HEK293 (cell line): Measurements from ENCODE around the gene SBNO2.

Experiments used
- EGR2 ChIP-seq: fragments of 450-650 bp; formaldehyde crosslinking; IDR thresholded peaks from 2 replicates; pipeline ENCODE4 v1.5.1; 2016; ENCODE audit warnings: low read depth, missing biosample characterization, missing genetic modification characterization
- KLF9 ChIP-seq: fragments of 450-650 bp; formaldehyde crosslinking; IDR thresholded peaks from 2 replicates; pipeline ENCODE4 v1.5.1; 2016; ENCODE audit warnings: missing biosample characterization, missing genetic modification characterization, low read depth
- MEIS1 ChIP-seq: sonication (generic); formaldehyde crosslinking; IDR thresholded peaks from 2 replicates; pipeline ENCODE4 v1.8.1; 2022; ENCODE audit warnings: missing genetic modification reagents, mild to moderate bottlenecking, borderline replicate concordance
- ZBTB21 ChIP-seq: fragments of 450-650 bp; formaldehyde crosslinking; IDR thresholded peaks from 2 replicates; pipeline ENCODE4 v1.5.1; 2017; ENCODE audit warnings: missing biosample characterization, missing genetic modification characterization
- ZFP41 ChIP-seq: fragments of 450-650 bp; formaldehyde crosslinking; IDR thresholded peaks from 2 replicates; pipeline ENCODE4 v1.5.1; 2016; ENCODE audit warnings: missing biosample characterization, missing genetic modification characterization, borderline replicate concordance
- ZFP69B ChIP-seq: fragments of 450-650 bp; formaldehyde crosslinking; IDR thresholded peaks from 2 replicates; pipeline ENCODE4 v1.5.1; 2016; ENCODE audit warnings: missing biosample characterization, missing genetic modification characterization
- ZNF132 ChIP-seq: fragments of 450-650 bp; formaldehyde crosslinking; IDR thresholded peaks from 2 replicates; pipeline ENCODE4 v1.5.1; 2017; ENCODE audit warnings: missing biosample characterization, missing genetic modification characterization, borderline replicate concordance
- ZNF266 ChIP-seq: fragments of 450-650 bp; formaldehyde crosslinking; IDR thresholded peaks from 2 replicates; pipeline ENCODE4 v1.5.1; 2016; ENCODE audit warnings: missing biosample characterization, missing genetic modification characterization, low read depth
- ZNF292 ChIP-seq: fragments of 450-650 bp; formaldehyde crosslinking; IDR thresholded peaks from 2 replicates; pipeline ENCODE4 v1.5.1; 2016; ENCODE audit warnings: low read depth, missing biosample characterization, missing genetic modification characterization, borderline replicate concordance
- ZNF530 ChIP-seq: fragments of 450-650 bp; formaldehyde crosslinking; IDR thresholded peaks from 2 replicates; pipeline ENCODE4 v1.5.1; 2016; ENCODE audit warnings: low read depth, missing biosample characterization, missing genetic modification characterization
- ZNF561 ChIP-seq: fragments of 450-650 bp; IDR thresholded peaks from 2 replicates; pipeline ENCODE4 v1.5.1; 2018; ENCODE audit warnings: missing biosample characterization, missing genetic modification characterization, borderline replicate concordance
- ZNF596 ChIP-seq: fragments of 450-650 bp; IDR thresholded peaks from 2 replicates; pipeline ENCODE4 v1.5.0; 2018; ENCODE audit warnings: missing biosample characterization, mild to moderate bottlenecking, missing genetic modification characterization, moderate library complexity
- ZNF629 ChIP-seq: fragments of 450-650 bp; formaldehyde crosslinking; IDR thresholded peaks from 2 replicates; pipeline ENCODE4 v1.5.1; 2017; ENCODE audit warnings: missing biosample characterization, missing genetic modification characterization
- ZNF747 ChIP-seq: fragments of 450-650 bp; formaldehyde crosslinking; IDR thresholded peaks from 2 replicates; pipeline ENCODE4 v1.5.1; 2016; ENCODE audit warnings: missing biosample characterization, missing genetic modification characterization
- ZNF768 ChIP-seq: fragments of 450-650 bp; formaldehyde crosslinking; IDR thresholded peaks from 2 replicates; pipeline ENCODE4 v1.5.1; 2018; ENCODE audit warnings: missing biosample characterization, mild to moderate bottlenecking, missing genetic modification characterization
- ZNF785 ChIP-seq: fragments of 450-650 bp; formaldehyde crosslinking; IDR thresholded peaks from 2 replicates; pipeline ENCODE4 v1.5.1; 2016; ENCODE audit warnings: missing biosample characterization, missing genetic modification characterization
- ZXDB ChIP-seq: fragments of 450-650 bp; formaldehyde crosslinking; IDR thresholded peaks from 2 replicates; pipeline ENCODE4 v1.5.1; 2016; ENCODE audit warnings: missing biosample characterization, missing genetic modification characterization
- TF ChIP-seq, protein P1 (sequence below): fragments of 450-650 bp; formaldehyde crosslinking; IDR thresholded peaks from 2 replicates; pipeline ENCODE4 v1.5.1; 2016; ENCODE audit warnings: missing biosample characterization, missing genetic modification characterization
- TF ChIP-seq, protein P2 (sequence below): fragments of 450-650 bp; formaldehyde crosslinking; IDR thresholded peaks from 2 replicates; pipeline ENCODE4 v1.5.1; 2016; ENCODE audit warnings: missing biosample characterization, missing genetic modification characterization, borderline replicate concordance
- TF ChIP-seq, protein P3 (sequence below): fragments of 450-650 bp; formaldehyde crosslinking; conservative IDR thresholded peaks from 2 replicates; pipeline ENCODE4 v1.5.1; 2016; ENCODE audit warnings: low read depth, missing biosample characterization, missing genetic modification characterization
- TF ChIP-seq, protein P4 (sequence below): fragments of 450-650 bp; formaldehyde crosslinking; IDR thresholded peaks from 2 replicates; pipeline ENCODE4 v1.5.1; 2017; ENCODE audit warnings: missing biosample characterization, missing genetic modification characterization

The SBNO2 gene

DNA sequence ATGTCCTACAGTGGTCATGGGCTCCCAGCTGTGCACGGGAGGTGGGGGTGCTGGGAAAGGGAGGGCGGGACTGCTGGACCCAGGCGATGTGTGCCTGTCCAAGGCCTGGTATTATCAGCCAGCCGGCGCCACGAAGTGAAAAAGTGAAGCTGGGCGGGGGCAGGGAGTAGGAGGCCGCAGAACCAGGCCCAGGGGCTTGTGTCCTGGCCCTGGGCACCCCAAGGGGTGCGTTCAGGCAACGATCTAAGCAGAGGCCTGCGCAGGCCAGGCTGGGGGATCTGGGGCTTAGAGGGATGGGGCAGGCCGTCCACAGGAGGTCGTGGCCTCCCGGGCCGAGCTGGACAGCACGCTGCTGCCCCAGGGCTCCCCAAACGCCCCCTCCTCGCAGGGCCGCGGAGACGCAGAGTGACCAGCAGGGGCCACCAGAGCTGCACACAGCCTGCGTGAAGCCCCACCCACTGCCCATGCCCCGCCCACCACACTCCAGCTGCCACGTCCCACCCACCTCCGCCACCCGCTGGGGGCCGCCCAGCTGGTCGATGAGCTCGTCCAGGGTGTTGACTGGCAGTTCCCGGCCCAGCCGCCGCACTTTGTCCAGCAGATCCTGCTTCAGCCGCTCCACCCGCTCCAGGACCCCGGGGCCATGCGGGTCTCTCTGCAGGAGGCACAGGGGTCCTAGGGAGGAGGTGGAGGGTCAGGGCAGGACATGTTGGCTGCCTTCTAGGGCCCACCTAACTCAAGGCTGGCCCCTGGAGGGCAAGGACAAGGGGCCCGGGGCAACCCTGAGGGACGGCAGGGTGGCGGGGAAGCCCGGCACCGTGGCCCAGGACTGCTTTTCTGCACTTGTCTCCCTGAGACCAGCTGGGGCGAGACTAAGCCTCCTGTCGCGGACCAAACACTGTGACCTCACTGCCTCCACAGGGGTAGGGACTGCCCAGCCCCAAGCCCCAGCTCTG is 60.8 kb downstream of the SBNO2 start (continued):
- TF ChIP-seq ZNF561 (tag by site-specific recombination) (peak; percentile 72; the same call in 1 of the 2 replicates), ZNF629 (tag by site-specific recombination) (peak; percentile 53), ZNF596 (no peak), ZNF785 (tag by site-specific recombination) (no peak), ZNF292 (tag by site-specific recombination) (no peak), ZNF132 (tag by site-specific recombination) (no peak), ZNF266 (tag by site-specific recombination) (no peak), EGR2 (tag by site-specific recombination) (peak; percentile 93), ZNF530 (tag by site-specific recombination) (no peak), KLF9 (tag by site-specific recombination) (peak; percentile 99), ZNF747 (tag by site-specific recombination) (no peak), ZXDB (tag by site-specific recombination) (peak; percentile 70), ZFP69B (tag by site-specific recombination) (peak; percentile 33; the same call in 1 of the 2 replicates), ZBTB21 (tag by site-specific recombination) (0 out of 2 replicates have a peak, but pooled peaks have one; percentile 23), ZNF768 (tag by site-specific recombination) (no peak), MEIS1 (CRISPR knock-in tag) (no peak), ZFP41 (tag by site-specific recombination) (no peak)
- TF ChIP-seq, protein P1, sequence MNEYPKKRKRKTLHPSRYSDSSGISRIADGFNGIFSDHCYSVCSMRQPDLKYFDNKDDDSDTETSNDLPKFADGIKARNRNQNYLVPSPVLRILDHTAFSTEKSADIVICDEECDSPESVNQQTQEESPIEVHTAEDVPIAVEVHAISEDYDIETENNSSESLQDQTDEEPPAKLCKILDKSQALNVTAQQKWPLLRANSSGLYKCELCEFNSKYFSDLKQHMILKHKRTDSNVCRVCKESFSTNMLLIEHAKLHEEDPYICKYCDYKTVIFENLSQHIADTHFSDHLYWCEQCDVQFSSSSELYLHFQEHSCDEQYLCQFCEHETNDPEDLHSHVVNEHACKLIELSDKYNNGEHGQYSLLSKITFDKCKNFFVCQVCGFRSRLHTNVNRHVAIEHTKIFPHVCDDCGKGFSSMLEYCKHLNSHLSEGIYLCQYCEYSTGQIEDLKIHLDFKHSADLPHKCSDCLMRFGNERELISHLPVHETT (tag by site-specific recombination) = peak; percentile 49; the same call in 1 of the 2 replicates
- TF ChIP-seq, protein P2, sequence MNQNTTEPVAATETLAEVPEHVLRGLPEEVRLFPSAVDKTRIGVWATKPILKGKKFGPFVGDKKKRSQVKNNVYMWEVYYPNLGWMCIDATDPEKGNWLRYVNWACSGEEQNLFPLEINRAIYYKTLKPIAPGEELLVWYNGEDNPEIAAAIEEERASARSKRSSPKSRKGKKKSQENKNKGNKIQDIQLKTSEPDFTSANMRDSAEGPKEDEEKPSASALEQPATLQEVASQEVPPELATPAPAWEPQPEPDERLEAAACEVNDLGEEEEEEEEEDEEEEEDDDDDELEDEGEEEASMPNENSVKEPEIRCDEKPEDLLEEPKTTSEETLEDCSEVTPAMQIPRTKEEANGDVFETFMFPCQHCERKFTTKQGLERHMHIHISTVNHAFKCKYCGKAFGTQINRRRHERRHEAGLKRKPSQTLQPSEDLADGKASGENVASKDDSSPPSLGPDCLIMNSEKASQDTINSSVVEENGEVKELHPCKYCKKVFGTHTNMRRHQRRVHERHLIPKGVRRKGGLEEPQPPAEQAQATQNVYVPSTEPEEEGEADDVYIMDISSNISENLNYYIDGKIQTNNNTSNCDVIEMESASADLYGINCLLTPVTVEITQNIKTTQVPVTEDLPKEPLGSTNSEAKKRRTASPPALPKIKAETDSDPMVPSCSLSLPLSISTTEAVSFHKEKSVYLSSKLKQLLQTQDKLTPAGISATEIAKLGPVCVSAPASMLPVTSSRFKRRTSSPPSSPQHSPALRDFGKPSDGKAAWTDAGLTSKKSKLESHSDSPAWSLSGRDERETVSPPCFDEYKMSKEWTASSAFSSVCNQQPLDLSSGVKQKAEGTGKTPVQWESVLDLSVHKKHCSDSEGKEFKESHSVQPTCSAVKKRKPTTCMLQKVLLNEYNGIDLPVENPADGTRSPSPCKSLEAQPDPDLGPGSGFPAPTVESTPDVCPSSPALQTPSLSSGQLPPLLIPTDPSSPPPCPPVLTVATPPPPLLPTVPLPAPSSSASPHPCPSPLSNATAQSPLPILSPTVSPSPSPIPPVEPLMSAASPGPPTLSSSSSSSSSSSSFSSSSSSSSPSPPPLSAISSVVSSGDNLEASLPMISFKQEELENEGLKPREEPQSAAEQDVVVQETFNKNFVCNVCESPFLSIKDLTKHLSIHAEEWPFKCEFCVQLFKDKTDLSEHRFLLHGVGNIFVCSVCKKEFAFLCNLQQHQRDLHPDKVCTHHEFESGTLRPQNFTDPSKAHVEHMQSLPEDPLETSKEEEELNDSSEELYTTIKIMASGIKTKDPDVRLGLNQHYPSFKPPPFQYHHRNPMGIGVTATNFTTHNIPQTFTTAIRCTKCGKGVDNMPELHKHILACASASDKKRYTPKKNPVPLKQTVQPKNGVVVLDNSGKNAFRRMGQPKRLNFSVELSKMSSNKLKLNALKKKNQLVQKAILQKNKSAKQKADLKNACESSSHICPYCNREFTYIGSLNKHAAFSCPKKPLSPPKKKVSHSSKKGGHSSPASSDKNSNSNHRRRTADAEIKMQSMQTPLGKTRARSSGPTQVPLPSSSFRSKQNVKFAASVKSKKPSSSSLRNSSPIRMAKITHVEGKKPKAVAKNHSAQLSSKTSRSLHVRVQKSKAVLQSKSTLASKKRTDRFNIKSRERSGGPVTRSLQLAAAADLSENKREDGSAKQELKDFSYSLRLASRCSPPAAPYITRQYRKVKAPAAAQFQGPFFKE (tag by site-specific recombination) = no peak
- TF ChIP-seq, protein P3, sequence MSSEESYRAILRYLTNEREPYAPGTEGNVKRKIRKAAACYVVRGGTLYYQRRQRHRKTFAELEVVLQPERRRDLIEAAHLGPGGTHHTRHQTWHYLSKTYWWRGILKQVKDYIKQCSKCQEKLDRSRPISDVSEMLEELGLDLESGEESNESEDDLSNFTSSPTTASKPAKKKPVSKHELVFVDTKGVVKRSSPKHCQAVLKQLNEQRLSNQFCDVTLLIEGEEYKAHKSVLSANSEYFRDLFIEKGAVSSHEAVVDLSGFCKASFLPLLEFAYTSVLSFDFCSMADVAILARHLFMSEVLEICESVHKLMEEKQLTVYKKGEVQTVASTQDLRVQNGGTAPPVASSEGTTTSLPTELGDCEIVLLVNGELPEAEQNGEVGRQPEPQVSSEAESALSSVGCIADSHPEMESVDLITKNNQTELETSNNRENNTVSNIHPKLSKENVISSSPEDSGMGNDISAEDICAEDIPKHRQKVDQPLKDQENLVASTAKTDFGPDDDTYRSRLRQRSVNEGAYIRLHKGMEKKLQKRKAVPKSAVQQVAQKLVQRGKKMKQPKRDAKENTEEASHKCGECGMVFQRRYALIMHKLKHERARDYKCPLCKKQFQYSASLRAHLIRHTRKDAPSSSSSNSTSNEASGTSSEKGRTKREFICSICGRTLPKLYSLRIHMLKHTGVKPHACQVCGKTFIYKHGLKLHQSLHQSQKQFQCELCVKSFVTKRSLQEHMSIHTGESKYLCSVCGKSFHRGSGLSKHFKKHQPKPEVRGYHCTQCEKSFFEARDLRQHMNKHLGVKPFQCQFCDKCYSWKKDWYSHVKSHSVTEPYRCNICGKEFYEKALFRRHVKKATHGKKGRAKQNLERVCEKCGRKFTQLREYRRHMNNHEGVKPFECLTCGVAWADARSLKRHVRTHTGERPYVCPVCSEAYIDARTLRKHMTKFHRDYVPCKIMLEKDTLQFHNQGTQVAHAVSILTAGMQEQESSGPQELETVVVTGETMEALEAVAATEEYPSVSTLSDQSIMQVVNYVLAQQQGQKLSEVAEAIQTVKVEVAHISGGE (tag by site-specific recombination) = no peak
- TF ChIP-seq, protein P4, sequence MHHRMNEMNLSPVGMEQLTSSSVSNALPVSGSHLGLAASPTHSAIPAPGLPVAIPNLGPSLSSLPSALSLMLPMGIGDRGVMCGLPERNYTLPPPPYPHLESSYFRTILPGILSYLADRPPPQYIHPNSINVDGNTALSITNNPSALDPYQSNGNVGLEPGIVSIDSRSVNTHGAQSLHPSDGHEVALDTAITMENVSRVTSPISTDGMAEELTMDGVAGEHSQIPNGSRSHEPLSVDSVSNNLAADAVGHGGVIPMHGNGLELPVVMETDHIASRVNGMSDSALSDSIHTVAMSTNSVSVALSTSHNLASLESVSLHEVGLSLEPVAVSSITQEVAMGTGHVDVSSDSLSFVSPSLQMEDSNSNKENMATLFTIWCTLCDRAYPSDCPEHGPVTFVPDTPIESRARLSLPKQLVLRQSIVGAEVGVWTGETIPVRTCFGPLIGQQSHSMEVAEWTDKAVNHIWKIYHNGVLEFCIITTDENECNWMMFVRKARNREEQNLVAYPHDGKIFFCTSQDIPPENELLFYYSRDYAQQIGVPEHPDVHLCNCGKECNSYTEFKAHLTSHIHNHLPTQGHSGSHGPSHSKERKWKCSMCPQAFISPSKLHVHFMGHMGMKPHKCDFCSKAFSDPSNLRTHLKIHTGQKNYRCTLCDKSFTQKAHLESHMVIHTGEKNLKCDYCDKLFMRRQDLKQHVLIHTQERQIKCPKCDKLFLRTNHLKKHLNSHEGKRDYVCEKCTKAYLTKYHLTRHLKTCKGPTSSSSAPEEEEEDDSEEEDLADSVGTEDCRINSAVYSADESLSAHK (tag by site-specific recombination) = no peak; the same call in 1 of the 2 replicates
